ENCODE data around the gene ENKUR.

Gene ENKUR

DNA sequence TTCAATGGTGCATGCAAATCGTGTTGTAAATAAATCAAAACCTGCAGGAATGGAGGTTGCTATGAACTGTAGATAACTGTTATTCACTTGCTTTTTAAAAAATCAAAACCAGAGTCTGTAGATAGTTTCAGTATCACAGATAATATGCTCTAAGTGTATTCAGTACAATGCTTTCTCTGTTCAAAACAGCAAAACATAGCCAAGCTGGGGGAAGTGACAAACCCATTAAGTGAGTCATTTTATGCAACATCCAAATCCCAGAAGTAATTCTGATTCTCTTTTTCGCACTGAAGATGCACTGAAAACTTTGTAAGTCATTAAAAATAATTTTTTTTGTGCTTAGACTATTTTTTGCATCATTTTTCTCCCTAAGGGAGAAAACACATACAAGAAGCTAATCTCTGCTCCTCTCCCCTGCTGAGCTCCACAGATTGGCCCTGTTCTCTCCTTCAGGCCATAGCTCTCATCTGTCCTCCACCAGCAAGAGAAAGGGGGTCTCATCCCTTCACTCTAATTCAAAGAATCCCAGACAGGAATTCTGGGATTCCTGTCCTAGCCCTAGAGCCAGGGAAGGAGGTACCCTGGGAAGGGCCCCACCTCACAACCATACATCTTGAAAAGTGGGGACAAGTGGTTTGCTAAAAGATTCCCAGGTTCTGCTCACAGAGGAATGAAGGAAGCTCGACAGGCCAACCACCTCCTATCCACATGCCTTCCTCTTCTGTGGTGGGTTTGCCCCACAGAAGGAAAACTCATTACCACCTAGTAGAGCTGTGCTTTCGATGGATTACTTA lies 68.5 kb downstream of the ENKUR start:
- DNase-seq (ENCODE audit: low read depth in 2 of 2): no peak

DNA sequence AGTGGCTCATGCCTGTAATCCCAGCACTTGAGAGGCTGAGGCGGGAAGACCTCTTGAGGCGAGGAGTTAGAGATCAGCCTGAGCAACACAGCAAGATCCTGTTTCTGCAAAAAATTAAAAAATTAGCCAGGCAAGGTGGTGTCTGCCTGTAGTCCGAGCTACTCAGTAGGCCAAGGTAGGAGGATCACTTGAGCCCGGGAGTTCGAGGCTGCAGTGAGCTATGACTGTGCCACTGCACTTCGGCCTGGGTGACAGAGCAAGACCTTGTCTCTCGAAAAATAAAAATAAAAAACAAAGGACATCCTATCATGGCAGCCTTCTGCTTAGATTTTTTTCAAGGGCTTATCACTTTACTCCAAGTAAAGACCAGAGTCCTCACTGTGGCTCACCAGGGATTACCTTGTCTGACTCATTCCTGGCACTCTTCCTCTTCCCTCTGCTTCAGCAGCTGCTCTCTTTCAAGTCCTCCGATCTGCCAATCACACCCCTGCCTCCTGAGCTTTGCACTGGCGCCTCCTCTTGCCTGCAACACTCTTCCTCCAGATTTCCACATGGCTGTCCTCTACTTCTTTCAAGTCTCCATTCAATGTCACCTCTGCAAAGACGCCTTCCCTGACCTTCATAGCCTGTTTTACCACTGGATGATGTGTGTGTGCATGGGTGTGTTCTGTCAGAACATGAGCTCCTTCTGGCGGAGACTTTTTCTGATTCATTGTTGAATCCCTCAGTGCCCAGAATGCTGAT lies 71.3 kb downstream of the ENKUR start:
- DNase-seq (ENCODE audit: low read depth in 2 of 2): no peak

DNA sequence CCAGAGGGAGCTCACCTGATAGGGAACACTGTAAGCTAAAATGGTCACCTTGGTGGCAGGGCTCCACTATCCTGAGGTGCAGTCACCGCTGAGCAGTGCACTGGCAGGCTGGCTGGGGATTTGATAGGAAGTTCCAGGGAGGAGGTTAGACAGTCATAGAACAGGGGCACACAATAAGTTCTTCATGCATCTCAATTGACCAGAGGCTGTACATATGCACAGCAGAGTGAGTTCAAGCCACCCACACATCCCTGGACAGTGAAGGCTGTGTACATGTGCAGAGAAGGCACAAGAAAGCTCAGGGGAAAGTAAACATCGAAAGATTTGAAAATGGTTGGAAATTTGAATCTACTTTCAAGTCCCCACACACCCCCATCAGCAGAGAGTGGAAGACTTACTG lies 77.4 kb downstream of the ENKUR start:
- no peak for DNase-seq (ENCODE audit: low read depth in 2 of 2)

- no peak for DNase-seq (ENCODE audit: low read depth in 2 of 2)
Observed at GRCh38 chr10:24938076-24938475, 77.9 kb downstream of the ENKUR start.

DNA sequence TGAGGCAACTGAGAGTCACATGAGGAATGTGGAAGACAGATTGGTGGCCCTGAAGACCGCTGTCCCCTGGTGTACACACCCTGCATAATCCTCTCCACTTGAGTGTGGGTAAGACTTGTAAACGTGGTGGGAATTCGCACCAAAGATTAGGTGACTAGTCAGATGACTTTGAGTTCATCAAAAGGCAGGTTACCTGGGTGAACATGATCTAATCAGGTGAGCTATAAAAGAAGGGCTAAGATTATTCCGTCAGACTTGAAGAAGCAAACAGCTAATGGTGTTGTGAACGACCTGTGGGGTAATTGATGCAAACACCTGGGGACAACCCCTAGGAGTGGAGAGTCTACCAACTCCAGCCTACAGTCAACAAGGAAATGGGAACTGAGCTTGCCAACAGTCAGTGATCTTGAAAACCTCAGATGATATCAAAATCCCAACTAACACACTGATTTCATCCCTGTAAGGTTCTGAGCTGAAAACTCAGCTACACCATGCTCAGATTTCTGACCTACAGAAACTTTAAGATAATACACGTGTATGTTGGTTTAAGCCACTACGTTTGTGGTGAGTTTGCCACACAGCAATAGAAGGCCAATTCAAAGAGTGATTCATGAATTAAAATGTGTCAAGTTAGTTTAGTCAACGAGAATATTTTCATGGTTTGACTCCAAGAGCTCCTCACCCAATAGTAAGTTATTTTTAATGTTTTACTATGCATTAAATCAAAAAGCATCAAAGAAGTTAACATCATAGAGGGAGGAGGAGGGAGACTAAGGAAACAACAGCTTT lies 80.3 kb downstream of the ENKUR start:
- no peak for DNase-seq (ENCODE audit: low read depth in 2 of 2)
